HL-60 (cell line): ENCODE data around the gene REEP5.

ENCODE experiments used
- CTCF ChIP-seq: IDR thresholded peaks from one replicate; pipeline ENCODE4 v1.5.1; 2011; ENCODE audit warnings: low read length, control low read depth, inconsistent platforms; ENCODE audit not compliant: insufficient read depth
- REST ChIP-seq: IDR thresholded peaks from 2 replicates; pipeline ENCODE4 v1.6.1; 2012; ENCODE audit warnings: low read depth; ENCODE audit not compliant: insufficient replicate concordance

GRCh38 chr5:112957036-112957808, 35.2 kb upstream of the REEP5 start:
- TF ChIP-seq CTCF (no peak), REST (no peak)
